ENCODE data around the gene GRIA1.
"Not testable (repeated sequence)": the region's sequence is repeated elsewhere in the genome, so short reads cannot be mapped to it uniquely, and the experiment has no call there.

Gene GRIA1

GRCh38 chr5:153719324-153719723 is 228.9 kb downstream of the GRIA1 start:
- DNase-seq (ENCODE audit: low read depth in 2 of 2) = no peak

GRCh38 chr5:153723022-153723610 is 232.6 kb downstream of the GRIA1 start:
- DNase-seq (ENCODE audit: low read depth in 2 of 2) = not testable (repeated sequence)

GRCh38 chr5:153742060-153742459 is 251.6 kb downstream of the GRIA1 start:
- no peak for DNase-seq (ENCODE audit: low read depth in 2 of 2)

DNA sequence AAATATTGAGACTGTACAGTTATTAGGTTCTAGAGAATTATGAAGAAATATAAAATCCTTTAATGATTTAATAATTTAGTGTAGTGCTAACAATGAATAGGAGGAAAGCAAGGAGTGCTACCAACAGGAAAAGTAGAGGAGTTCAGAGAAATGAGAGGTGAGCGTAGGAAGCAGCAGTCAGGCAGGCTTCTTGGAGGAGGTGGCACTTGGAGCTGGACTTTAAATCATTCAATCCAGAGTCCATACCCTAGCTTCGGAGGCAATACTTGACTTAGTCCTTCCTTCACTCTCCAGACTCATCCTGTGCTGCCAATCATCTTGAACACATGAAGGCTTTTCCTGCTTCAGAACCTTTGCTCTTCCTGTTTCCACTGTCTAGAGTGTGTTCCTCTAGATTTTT is 254.3 kb downstream of the GRIA1 start:
- no peak for DNase-seq (ENCODE audit: low read depth in 2 of 2)

- no peak for DNase-seq (ENCODE audit: low read depth in 2 of 2)
Measured at GRCh38 chr5:153745778-153746395, 255.4 kb downstream of the GRIA1 start.

DNA sequence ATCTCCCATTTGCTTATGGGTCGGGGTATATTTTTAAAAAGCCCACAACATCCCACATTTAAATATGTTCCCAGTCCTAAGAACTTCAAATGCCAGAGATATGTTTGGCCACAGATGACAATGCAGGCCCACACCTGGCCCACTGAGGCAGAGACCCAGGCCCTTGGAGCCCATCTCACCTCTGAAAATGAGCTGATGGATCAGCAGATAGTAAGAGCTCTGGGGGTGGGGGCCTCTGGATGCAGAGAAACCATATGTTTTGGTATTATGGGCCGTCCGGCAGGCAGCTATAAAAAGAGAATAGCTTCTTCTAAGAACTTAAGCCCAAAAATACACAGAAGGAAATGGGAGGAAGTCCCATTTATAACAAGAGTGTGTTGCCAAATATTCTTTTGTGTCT is 256.0 kb downstream of the GRIA1 start:
- no peak for DNase-seq (ENCODE audit: low read depth in 2 of 2)

DNA sequence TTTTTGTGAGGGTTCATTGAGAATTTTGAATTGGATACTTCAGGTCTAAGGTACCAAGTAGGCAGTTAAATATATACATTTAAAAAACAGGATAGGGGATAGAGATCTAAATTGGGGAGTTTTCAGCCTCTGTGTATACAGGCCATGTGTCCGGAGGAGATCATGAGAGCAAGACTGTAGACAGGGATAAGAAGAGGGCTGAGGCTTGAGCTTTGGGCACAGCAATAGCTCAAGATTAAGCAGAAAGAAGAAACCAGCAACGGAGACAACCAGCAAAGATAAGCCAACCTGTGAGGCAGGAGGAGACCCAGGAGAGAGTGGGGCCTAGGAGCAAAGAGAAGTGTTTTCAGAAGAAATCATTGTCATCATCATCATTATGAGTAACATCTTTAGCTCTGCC is 258.4 kb downstream of the GRIA1 start:
- DNase-seq (ENCODE audit: low read depth in 2 of 2) = no peak

DNA sequence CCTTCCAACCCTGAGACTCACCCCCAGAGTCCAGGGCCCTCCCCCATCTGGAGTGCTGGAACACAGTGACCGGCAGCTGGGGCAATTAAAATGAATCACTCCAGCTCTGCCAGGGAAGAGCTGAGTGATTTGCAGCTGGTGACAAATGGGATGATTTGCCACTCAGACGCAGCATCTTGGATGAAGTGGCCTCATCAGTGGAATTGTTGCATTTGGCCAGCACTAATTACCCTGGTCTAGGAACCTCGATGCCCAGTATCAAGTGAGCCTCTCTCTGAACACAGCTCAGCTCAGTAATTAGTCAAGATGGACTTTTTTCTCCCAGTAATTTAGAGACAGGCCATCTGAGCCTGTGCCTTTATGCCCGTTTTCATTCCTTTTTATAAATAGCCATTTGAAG is 259.5 kb downstream of the GRIA1 start:
- DNase-seq (ENCODE audit: low read depth in 2 of 2) = no peak

- no peak for DNase-seq (ENCODE audit: low read depth in 2 of 2)
Measured at GRCh38 chr5:153751251-153751650, 260.8 kb downstream of the GRIA1 start.

- no peak for DNase-seq (ENCODE audit: low read depth in 2 of 2)
Measured at GRCh38 chr5:153752890-153753289, 262.4 kb downstream of the GRIA1 start.

DNA sequence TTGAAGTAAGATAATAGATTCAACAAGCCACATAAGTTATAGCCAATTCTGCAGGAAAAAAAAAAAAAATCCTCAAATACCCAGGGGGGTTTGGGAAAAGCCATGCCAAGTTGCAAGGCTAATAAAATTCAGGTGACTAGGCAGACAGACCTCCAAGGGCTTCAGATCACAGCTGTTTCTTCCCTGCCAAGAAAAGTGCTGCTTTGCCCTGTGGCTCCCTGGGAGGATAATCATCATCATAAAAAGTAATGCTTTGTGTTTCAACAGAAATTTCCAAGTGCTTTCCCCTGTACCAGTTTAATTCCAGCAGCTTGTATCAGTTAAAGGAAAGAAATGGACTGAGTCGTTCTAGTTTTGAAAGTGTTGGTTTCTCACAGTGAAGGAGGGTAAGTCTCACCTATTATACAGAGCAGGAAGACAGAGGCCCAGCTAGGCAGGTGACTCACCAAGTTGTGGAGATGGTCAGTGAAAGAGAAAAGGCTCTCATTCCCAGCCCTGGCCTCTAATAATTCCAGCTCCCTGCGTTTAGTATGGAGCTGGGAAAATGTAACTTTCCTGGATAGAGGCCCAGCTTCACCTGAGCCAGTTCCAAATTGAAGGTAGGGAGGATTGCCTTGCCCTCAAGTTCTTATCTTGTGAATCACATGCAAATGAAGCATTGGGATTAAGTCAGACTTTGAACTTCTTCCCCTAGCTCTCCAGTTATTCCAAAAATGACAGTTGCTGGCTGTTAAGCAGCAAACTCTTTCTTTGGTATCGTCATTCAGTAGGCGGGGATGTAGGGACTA is 263.4 kb downstream of the GRIA1 start:
- no peak for DNase-seq (ENCODE audit: low read depth in 2 of 2)

DNA sequence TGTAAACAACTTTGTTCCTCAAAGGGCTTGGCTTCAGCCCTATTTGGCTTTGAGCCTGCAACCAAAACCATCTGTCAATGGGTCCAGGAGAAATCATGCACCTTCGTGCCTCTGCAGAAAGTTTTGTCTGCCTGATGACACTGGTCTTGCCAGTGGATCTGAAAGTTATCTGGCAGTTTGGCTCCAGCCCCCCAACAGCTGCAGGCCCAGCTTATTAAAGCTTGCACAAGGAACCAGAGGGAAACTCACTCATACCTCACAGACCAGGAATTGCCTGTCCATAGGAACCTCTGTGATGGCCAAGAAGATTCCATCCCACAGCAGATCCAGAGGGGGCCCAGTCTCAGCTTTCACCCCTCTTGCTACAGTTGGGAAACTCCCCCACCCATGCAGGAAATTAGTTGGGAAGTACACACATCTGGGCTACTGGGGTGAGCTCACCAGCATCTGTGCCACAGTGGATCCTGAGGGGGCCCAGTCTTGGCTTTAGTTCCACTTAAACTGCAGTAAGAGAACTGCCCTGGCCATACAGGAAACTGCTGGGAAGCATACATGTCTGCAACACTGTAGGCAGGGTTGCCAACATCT is 265.5 kb downstream of the GRIA1 start:
- no peak for DNase-seq (ENCODE audit: low read depth in 2 of 2)

DNA sequence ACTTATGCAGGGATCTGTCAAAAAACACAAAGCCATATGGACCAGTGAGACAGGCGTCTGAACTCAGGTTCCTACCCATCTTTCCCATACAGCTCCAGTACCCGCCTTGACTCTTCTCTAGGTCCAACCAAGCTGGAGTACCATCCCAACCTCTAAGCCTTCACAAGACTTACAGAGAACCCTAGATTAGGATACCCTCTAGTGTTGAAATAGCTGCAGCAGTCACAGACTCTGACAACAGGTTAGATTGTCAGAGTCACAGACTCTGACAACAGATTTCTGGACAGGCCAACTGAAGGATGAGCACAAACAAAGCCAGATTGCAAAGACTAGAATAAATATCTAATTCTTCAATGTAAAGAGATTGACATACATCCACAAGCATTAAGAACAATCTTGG is 266.1 kb downstream of the GRIA1 start:
- no peak for DNase-seq (ENCODE audit: low read depth in 2 of 2)

DNA sequence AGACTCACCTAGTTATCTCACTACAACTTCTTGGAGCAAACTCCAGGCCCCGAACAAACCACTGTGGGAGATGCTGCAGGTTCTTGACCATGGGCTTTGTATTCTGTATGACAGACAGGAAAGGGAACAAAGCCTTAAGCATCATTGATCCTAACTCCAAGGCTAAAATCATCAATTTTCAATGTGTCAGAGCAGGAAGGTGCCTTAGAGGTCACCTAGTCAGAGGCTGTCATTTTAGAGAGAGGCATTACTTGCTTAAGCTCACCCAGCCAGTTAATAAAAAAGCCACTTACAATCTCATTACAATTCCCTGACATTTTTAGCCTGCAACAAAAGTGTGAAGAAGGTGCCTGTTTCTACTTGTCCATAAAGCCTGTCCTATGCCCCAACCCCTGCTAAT is 275.5 kb downstream of the GRIA1 start:
- no peak for DNase-seq (ENCODE audit: low read depth in 2 of 2)

GRCh38 chr5:153767221-153768188 is 277.0 kb downstream of the GRIA1 start:
- no peak for DNase-seq (ENCODE audit: low read depth in 2 of 2)

DNA sequence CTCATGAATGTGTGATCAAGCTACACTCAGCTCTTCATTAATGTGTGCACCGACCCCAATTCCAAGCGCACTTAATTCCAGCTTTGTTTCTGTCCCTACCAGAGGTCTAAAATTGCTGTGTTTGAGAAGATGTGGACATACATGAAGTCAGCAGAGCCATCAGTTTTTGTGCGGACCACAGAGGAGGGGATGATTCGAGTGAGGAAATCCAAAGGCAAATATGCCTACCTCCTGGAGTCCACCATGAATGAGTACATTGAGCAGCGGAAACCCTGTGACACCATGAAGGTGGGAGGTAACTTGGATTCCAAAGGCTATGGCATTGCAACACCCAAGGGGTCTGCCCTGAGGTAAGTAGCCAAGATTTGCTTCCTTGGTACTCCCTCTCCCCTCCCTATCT is 279.6 kb downstream of the GRIA1 start:
- no peak for DNase-seq (ENCODE audit: low read depth in 2 of 2)

GRCh38 chr5:153774686-153775085 is 284.2 kb downstream of the GRIA1 start:
- DNase-seq (ENCODE audit: low read depth in 2 of 2) = no peak

GRCh38 chr5:153775923-153776322 is 285.5 kb downstream of the GRIA1 start:
- no peak for DNase-seq (ENCODE audit: low read depth in 2 of 2)

GRCh38 chr5:153777681-153778581 is 287.5 kb downstream of the GRIA1 start:
- no peak for DNase-seq (ENCODE audit: low read depth in 2 of 2)

DNA sequence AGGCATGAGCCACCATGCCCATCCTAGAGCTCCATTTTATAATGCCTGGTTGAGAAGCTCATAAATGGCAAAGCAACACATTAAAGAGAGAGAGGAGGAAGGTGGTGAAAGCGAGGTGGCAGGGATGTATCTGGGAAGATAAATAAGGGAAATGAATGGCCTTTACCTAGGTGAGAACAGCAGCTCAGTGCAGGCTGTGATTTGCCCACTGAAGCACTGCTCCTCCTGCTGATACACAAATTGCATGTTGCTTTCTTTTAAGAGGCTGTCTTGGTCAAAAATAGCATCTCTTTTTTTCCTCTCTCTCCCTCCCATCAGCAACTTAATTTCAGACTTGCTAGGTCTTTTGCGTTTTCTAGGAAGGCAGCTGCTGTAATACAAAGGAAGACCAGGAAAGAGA is 289.4 kb downstream of the GRIA1 start:
- no peak for DNase-seq (ENCODE audit: low read depth in 2 of 2)

All from activated CD8-positive, alpha-beta memory T cell treated with anti-CD3 and anti-CD28 coated beads for 4 hours (primary cell).